ENCODE data around the gene LRRC10B.

The LRRC10B gene

GRCh38 chr11:61531044-61531443 is 22.5 kb downstream of the LRRC10B start:
- no peak for DNase-seq (ENCODE audit: low spot score)

- no peak for DNase-seq (ENCODE audit: low spot score)
These were observed 23.8 kb downstream of the LRRC10B start for GRCh38 chr11:61532134-61533038.

- no peak for DNase-seq (ENCODE audit: low spot score)
These were observed 24.5 kb downstream of the LRRC10B start for GRCh38 chr11:61533039-61533375.

GRCh38 chr11:61533401-61533800 is 24.9 kb downstream of the LRRC10B start:
- no peak for DNase-seq (ENCODE audit: low spot score)

- no peak for DNase-seq (ENCODE audit: low spot score)
These were observed 25.7 kb downstream of the LRRC10B start for GRCh38 chr11:61534025-61534932.

GRCh38 chr11:61534933-61535839 is 26.6 kb downstream of the LRRC10B start:
- DNase-seq (ENCODE audit: low spot score): no peak

GRCh38 chr11:61535998-61536675 is 27.6 kb downstream of the LRRC10B start:
- no peak for DNase-seq (ENCODE audit: low spot score)

GRCh38 chr11:61536676-61537270 is 28.2 kb downstream of the LRRC10B start:
- no peak for DNase-seq (ENCODE audit: low spot score)

GRCh38 chr11:61537326-61537725 is 28.8 kb downstream of the LRRC10B start:
- no peak for DNase-seq (ENCODE audit: low spot score)

- no peak for DNase-seq (ENCODE audit: low spot score)
These were observed 30.1 kb downstream of the LRRC10B start for GRCh38 chr11:61538636-61538961.

- DNase-seq (ENCODE audit: low spot score): no peak
These were observed 30.5 kb downstream of the LRRC10B start for GRCh38 chr11:61539006-61539405.

GRCh38 chr11:61539831-61540357 is 31.3 kb downstream of the LRRC10B start:
- no peak for DNase-seq (ENCODE audit: low spot score)

- DNase-seq (ENCODE audit: low spot score): no peak
These were observed 32.0 kb downstream of the LRRC10B start for GRCh38 chr11:61540528-61540927.

- no peak for DNase-seq (ENCODE audit: low spot score)
These were observed 33.0 kb downstream of the LRRC10B start for GRCh38 chr11:61541598-61541997.

- no peak for DNase-seq (ENCODE audit: low spot score)
These were observed 33.5 kb downstream of the LRRC10B start for GRCh38 chr11:61542024-61542461.

- no peak for DNase-seq (ENCODE audit: low spot score)
These were observed 34.2 kb downstream of the LRRC10B start for GRCh38 chr11:61542705-61543104.

GRCh38 chr11:61543606-61544306 is 35.2 kb downstream of the LRRC10B start:
- DNase-seq (ENCODE audit: low spot score): no peak

GRCh38 chr11:61544466-61544865 is 35.9 kb downstream of the LRRC10B start:
- DNase-seq (ENCODE audit: low spot score): no peak

GRCh38 chr11:61545341-61545740 is 36.8 kb downstream of the LRRC10B start:
- DNase-seq (ENCODE audit: low spot score): no peak

GRCh38 chr11:61545921-61546320 is 37.4 kb downstream of the LRRC10B start:
- no peak for DNase-seq (ENCODE audit: low spot score)
